Chondrocyte (in vitro differentiated cells): Measurements from ENCODE around the gene RNF227. TPM values are rescaled to one million over a fixed set of nuclear protein-coding genes. Genes with fewer than 3 reads are reported as not detected.
A peak's percentile ranks its signal among the peaks of the same experiment; 100 is the strongest.

Source experiments
- DNase-seq: peaks from one replicate; pipeline ENCODE4 v3.0.0; 2021; ENCODE audit warnings: mixed read lengths, low spot score
- H3K27ac Mint-ChIP-seq: one replicate; pipeline ENCODE4 v1.8.0; 2021; ENCODE audit warnings: mild to moderate bottlenecking, moderate library complexity, mixed read lengths; ENCODE audit not compliant: unreplicated experiment
- H3K27me3 Mint-ChIP-seq: 2 replicates; pipeline ENCODE4 v1.8.0; 2021; ENCODE audit warnings: low read depth, mixed read lengths
- H3K36me3 Mint-ChIP-seq: 2 replicates; pipeline ENCODE4 v1.8.0; 2021; ENCODE audit warnings: low read depth, mixed read lengths
- H3K4me1 Mint-ChIP-seq: 2 replicates; pipeline ENCODE4 v1.8.0; 2021; ENCODE audit warnings: low read depth, mild to moderate bottlenecking, mixed read lengths
- H3K4me3 Mint-ChIP-seq: one replicate; pipeline ENCODE4 v1.8.0; 2021; ENCODE audit warnings: mild to moderate bottlenecking, moderate library complexity, mixed read lengths; ENCODE audit not compliant: unreplicated experiment
- H3K9me3 Mint-ChIP-seq: 2 replicates; pipeline ENCODE4 v1.8.0; 2021; ENCODE audit warnings: low read depth, mixed read lengths
- total RNA-seq: library from RNA; stranded (reverse); gene quantifications from 3 replicates; pipeline ENCODE4 v1.2.1, GENCODE V29; 2021
- TF ChIP-seq, protein P1 (sequence below): fragments of 200-600 bp; sonication (generic); IDR thresholded peaks from 2 replicates; pipeline ENCODE4 v1.5.0; 2021; ENCODE audit warnings: antibody characterized with exemption, mild to moderate bottlenecking, moderate library complexity

The RNF227 gene
- total RNA-seq, 1 donor from 2014 or later, result 2.2 TPM

DNA sequence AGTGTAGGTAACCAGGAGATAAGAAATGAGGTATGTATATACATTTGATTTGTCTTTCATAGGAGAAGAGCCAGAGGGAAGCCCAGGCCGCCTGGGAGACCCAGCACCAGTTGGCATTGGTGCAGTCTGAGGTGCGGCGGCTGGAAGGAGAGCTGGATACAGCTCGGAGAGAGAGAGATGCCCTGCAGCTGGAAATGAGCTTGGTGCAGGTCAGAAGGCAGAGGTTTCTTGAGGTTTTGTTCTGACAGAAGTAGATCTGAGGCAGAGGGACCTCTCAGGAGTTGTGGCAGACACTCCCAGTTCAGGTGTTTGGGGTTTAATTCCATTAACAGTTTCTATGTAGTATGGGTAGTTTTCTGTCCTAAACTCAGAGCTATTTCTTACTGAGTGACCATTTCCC lies 23.9 kb upstream of the RNF227 start:
- peaks cover 38% of the 10 kb centered on the region for H3K36me3 Mint-ChIP-seq
- no peaks in the 10 kb centered on the region for H3K27me3 Mint-ChIP-seq
- DNase-seq, result no peak
- TF ChIP-seq, protein P1, sequence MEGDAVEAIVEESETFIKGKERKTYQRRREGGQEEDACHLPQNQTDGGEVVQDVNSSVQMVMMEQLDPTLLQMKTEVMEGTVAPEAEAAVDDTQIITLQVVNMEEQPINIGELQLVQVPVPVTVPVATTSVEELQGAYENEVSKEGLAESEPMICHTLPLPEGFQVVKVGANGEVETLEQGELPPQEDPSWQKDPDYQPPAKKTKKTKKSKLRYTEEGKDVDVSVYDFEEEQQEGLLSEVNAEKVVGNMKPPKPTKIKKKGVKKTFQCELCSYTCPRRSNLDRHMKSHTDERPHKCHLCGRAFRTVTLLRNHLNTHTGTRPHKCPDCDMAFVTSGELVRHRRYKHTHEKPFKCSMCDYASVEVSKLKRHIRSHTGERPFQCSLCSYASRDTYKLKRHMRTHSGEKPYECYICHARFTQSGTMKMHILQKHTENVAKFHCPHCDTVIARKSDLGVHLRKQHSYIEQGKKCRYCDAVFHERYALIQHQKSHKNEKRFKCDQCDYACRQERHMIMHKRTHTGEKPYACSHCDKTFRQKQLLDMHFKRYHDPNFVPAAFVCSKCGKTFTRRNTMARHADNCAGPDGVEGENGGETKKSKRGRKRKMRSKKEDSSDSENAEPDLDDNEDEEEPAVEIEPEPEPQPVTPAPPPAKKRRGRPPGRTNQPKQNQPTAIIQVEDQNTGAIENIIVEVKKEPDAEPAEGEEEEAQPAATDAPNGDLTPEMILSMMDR, result no peak
- no peak overlapping the region for H3K4me3 Mint-ChIP-seq
- no peak overlapping the region for H3K27ac Mint-ChIP-seq
- H3K9me3 Mint-ChIP-seq, result no peaks in the 10 kb centered on the region
- peaks cover 7% of the 10 kb centered on the region for H3K4me1 Mint-ChIP-seq

DNA sequence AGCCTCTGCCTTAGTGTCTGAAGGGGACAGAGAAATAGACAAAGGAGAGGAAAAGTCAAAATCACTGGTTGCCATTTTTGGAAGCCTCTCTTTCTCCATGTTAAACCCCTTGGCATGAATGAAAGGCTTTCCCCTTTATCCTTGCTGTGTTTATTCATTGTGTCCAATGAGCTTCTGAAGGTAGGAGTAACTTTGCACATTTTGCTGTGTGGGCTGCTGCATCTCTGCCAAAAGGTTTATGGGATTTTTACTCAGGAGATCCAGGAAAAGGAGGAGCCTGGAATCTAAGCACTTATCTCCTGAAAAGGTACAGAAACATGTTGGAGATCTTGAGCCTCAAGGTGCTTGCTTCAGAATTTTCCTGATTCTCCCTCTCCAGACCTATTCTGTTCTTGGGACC lies 19.8 kb upstream of the RNF227 start:
- TF ChIP-seq, protein P1, result no peak
- H3K36me3 Mint-ChIP-seq, result peaks cover 24% of the 10 kb centered on the region
- no peaks in the 10 kb centered on the region for H3K27me3 Mint-ChIP-seq
- H3K4me1 Mint-ChIP-seq, result peaks cover 39% of the 10 kb centered on the region
- no peak overlapping the region for H3K4me3 Mint-ChIP-seq
- no peak overlapping the region for H3K27ac Mint-ChIP-seq
- no peak for DNase-seq
- H3K9me3 Mint-ChIP-seq, result no peaks in the 10 kb centered on the region

DNA sequence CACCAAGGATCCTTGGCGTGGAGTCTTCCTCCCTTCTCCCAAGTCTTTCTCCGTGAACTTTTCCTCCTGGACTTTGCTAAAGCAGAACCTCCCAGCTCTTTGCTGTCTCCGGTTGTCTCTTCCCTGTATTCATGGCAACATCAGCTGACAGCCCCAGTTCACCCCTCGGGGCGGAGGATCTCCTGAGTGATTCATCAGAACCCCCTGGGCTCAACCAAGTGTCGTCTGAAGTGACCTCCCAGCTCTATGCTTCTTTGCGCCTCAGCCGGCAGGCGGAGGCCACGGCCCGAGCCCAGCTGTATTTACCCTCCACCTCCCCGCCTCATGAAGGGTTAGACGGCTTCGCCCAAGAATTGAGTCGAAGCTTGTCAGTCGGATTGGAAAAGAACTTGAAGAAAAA lies 16.9 kb upstream of the RNF227 start:
- TF ChIP-seq, protein P1, result peak; percentile 46
- peaks cover 52% of the 10 kb centered on the region for H3K4me1 Mint-ChIP-seq
- peak overlapping the region; percentile 98 for H3K27ac Mint-ChIP-seq
- DNase-seq, result no peak
- peaks cover 15% of the 10 kb centered on the region for H3K36me3 Mint-ChIP-seq
- H3K27me3 Mint-ChIP-seq, result peaks cover 2% of the 10 kb centered on the region
- peak overlapping the region; percentile 100 for H3K4me3 Mint-ChIP-seq
- H3K9me3 Mint-ChIP-seq, result no peaks in the 10 kb centered on the region

DNA sequence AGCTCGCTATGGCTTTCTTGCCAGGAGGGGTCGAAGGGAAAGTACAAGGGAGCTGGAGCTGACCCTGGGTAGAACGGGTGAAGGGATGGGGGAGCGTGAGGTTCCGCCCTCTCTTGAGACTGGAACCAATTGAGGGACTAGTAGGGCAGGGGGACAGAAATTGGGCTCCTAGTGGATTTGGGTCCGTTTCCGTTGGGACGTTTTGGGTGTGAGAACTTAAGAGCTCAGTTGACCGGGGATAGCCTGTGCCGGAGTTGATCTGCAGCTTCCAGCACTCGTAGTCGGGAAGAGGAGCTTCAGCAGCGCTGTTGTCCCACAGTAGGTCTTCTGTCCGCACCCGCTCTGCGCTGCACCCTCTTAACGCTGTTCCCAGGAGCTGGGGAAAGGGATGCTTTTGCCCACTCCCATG lies 16.4 kb upstream of the RNF227 start:
- peak overlapping the region; percentile 100 for H3K4me3 Mint-ChIP-seq
- H3K36me3 Mint-ChIP-seq, result peaks cover 16% of the 10 kb centered on the region
- no peaks in the 10 kb centered on the region for H3K9me3 Mint-ChIP-seq
- peak overlapping the region; percentile 98 for H3K27ac Mint-ChIP-seq
- TF ChIP-seq, protein P1, result no peak
- H3K27me3 Mint-ChIP-seq, result peaks cover 2% of the 10 kb centered on the region
- no peak for DNase-seq
- H3K4me1 Mint-ChIP-seq, result peaks cover 52% of the 10 kb centered on the region

DNA sequence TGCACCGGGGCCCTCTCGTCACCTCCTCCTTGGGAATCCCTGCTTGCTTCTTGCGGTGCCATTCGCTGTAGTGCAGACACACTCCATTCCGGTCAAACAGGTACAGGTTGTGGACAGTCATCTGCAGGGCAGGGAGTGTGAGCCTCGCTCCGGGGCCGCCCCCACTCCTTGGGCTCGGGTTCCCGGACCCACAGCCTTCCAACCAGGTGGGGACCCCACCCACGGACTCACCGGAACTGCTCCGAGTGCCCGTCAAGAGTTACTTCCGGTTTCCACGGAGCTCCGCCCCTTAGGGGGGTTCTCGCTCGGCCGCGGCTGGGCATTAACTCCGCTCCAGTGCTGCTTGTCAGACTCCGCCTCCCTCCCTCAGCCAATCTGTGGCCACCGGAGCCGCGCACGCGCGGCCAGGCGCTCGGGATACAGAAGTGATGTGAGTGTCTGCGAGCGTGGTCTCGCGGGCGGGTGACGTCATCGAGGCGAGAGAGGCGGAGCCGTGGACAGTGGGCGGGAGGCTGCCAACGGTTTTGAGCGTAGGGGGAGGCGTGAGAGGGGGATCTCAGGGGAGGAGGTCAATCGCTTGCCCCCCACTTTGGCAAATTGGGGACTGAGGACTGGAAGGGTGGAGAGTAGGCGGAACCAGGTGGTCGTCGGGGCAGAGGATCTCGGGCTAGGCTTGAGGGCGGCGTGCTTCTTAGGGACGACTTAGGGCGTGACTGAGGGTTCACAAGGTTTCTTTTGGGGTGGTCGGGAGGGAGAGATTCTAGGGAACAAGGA lies 15.8 kb upstream of the RNF227 start, which contains the start of the genes CNTROB and TRAPPC1:
CNTROB (plus strand) TSS at position 498 of the 774 bp plus-strand sequence. CDS start 874 bp downstream, outside the sequence.
TRAPPC1 (minus strand) TSS at position 238 of the 774 bp plus-strand sequence; CDS start at position 121, 117 bp downstream.
- H3K36me3 Mint-ChIP-seq, result peaks cover 14% of the 10 kb centered on the region
- peak within 1 kb of the TSS; percentile 100 for H3K4me3 Mint-ChIP-seq
- peaks cover 2% of the 10 kb centered on the region for H3K27me3 Mint-ChIP-seq
- TF ChIP-seq, protein P1, result no peak
- no peaks in the 10 kb centered on the region for H3K9me3 Mint-ChIP-seq
- peaks cover 52% of the 10 kb centered on the region for H3K4me1 Mint-ChIP-seq
- peak; percentile 100 for DNase-seq
- peak within 1 kb of the TSS; percentile 98 for H3K27ac Mint-ChIP-seq
